Neuronal stem cell (in vitro differentiated cells): ENCODE measurements around the gene HS1BP3.

Experiments used
- DNase-seq: peaks from one replicate; pipeline ENCODE4 v3.0.0-alpha.2; 2013; ENCODE audit warnings: low spot score
- H2AFZ ChIP-seq: one replicate; pipeline ENCODE4 v1.6.1; 2013; ENCODE audit warnings: mild to moderate bottlenecking, low read length, inconsistent platforms
- H2AK5ac ChIP-seq: 2 replicates; pipeline ENCODE4 v1.6.1; 2013; ENCODE audit warnings: low read depth, mild to moderate bottlenecking, inconsistent platforms, low read length, moderate library complexity, mixed read lengths
- H2BK120ac ChIP-seq: 2 replicates; pipeline ENCODE4 v1.6.1; 2013; ENCODE audit warnings: low read depth, mild to moderate bottlenecking, inconsistent platforms, low read length, moderate library complexity, mixed read lengths
- H2BK12ac ChIP-seq: one replicate; pipeline ENCODE4 v1.6.1; 2013; ENCODE audit warnings: low read length, inconsistent platforms
- H2BK15ac ChIP-seq: 2 replicates; pipeline ENCODE4 v1.6.1; 2013; ENCODE audit warnings: mild to moderate bottlenecking, low read length, inconsistent platforms, mixed read lengths
- H2BK5ac ChIP-seq: one replicate; pipeline ENCODE4 v1.6.1; 2013; ENCODE audit warnings: inconsistent platforms, mild to moderate bottlenecking, low read length, moderate library complexity
- H3K14ac ChIP-seq: one replicate; pipeline ENCODE4 v1.6.1; 2013; ENCODE audit warnings: low read length, inconsistent platforms
- H3K18ac ChIP-seq: 2 replicates; pipeline ENCODE4 v1.6.1; 2013; ENCODE audit warnings: low read length, inconsistent platforms
- H3K23ac ChIP-seq: 2 replicates; pipeline ENCODE4 v1.6.1; 2013; ENCODE audit warnings: low read depth, mild to moderate bottlenecking, mixed read lengths, low read length, inconsistent platforms; ENCODE audit not compliant: poor library complexity
- H3K27ac ChIP-seq: replicated peaks from 3 replicates; pipeline ENCODE4 v1.5.1; 2013; ENCODE audit warnings: low read length, inconsistent platforms
- H3K27me3 ChIP-seq, 3 experiments: 2 replicates each; pipeline ENCODE4 v1.6.1; 2013; ENCODE audit warnings: low read length in 3 of 3, mild to moderate bottlenecking in 2 of 3, inconsistent platforms in 1 of 3, low read depth in 1 of 3, mixed read lengths in 1 of 3, moderate library complexity in 1 of 3; ENCODE audit not compliant: control insufficient read depth in 3 of 3, insufficient read depth in 3 of 3
- H3K36me3 ChIP-seq, 2 donors: replicated peaks in 1 of 2; 2 replicates each; pipeline ENCODE4 v1.6.1; 2013; ENCODE audit warnings: low read length in 2 of 2; ENCODE audit not compliant: control insufficient read depth in 2 of 2, insufficient read depth in 2 of 2
- H3K4ac ChIP-seq: 2 replicates; pipeline ENCODE4 v1.6.1; 2013; ENCODE audit warnings: inconsistent platforms, mild to moderate bottlenecking, low read length, moderate library complexity
- H3K4me1 ChIP-seq, 2 donors: 1 replicate in 1 of 2; 2 replicates in 1 of 2; pipeline ENCODE4 v1.6.1; 2013; ENCODE audit warnings: low read length in 2 of 2, low read depth in 1 of 2; ENCODE audit not compliant: control insufficient read depth in 2 of 2, insufficient read depth in 1 of 2
- H3K4me2 ChIP-seq: one replicate; pipeline ENCODE4 v1.6.1; 2013; ENCODE audit warnings: mild to moderate bottlenecking, low read length, inconsistent platforms; ENCODE audit not compliant: insufficient read depth, poor library complexity, severe bottlenecking
- H3K4me3 ChIP-seq, 2 donors: 2 replicates each; pipeline ENCODE4 v1.5.1; 2013; ENCODE audit warnings: low read length in 2 of 2, mild to moderate bottlenecking in 2 of 2, inconsistent platforms in 1 of 2, moderate library complexity in 1 of 2
- H3K79me1 ChIP-seq: one replicate; pipeline ENCODE4 v1.6.1; 2013; ENCODE audit warnings: low read depth, mild to moderate bottlenecking, inconsistent platforms, low read length, moderate library complexity
- H3K9ac ChIP-seq: one replicate; pipeline ENCODE4 v1.6.1; 2013; ENCODE audit warnings: mild to moderate bottlenecking, low read depth, low read length, inconsistent platforms; ENCODE audit not compliant: poor library complexity
- H3K9me3 ChIP-seq, 2 donors: replicated peaks in 1 of 2; 2 replicates each; pipeline versions ENCODE3 to v1.6.1; 2013; ENCODE audit warnings: low read length in 2 of 2, mild to moderate bottlenecking in 2 of 2, inconsistent platforms in 1 of 2, low read depth in 1 of 2, mixed read lengths in 1 of 2, moderate library complexity in 1 of 2; ENCODE audit not compliant: control insufficient read depth in 2 of 2, insufficient read depth in 1 of 2
- H4K8ac ChIP-seq: one replicate; pipeline ENCODE4 v1.6.1; 2013; ENCODE audit warnings: low read depth, mild to moderate bottlenecking, inconsistent platforms, low read length, moderate library complexity
- H4K91ac ChIP-seq: one replicate; pipeline ENCODE4 v1.6.1; 2013; ENCODE audit warnings: low read length, low read depth, mild to moderate bottlenecking, inconsistent platforms; ENCODE audit not compliant: poor library complexity
- WGBS, 2 donors: extraction: QIAGEN DNeasy Blood & Tissue Kit; methylation state at CpG; one replicate each; pipeline ENCODE4 v1.1.7; 2013; ENCODE audit warnings: missing lambda C conversion rate in 2 of 2, mixed read lengths in 1 of 2; ENCODE audit not compliant: insufficient read length in 2 of 2, insufficient replicate concordance in 1 of 2; ENCODE audit errors: extremely low coverage in 2 of 2; 5-methylcytosine and 5-hydroxymethylcytosine counted together

The HS1BP3 gene

GRCh38 chr2:20662308-20662937 is 11.5 kb upstream of the HS1BP3 start:
- Histone ChIP-seq H3K27ac (no peak overlapping the region), H2AFZ (no peak overlapping the region), H2BK12ac (no peak overlapping the region), H3K9me3 (no peaks in the 10 kb centered on the region), H4K8ac (no peak overlapping the region), H3K18ac (no peak overlapping the region), H3K4me2 (no peak overlapping the region), H3K4me1 (peaks cover 4 to 13% of the 10 kb centered on the region in 2 donors), H2AK5ac (no peak overlapping the region), H3K4me3 (no peak overlapping the region), H3K36me3 (no peaks in the 10 kb centered on the region), H3K23ac (no peak overlapping the region), H4K91ac (no peak overlapping the region), H3K79me1 (no peaks in the 10 kb centered on the region), H2BK5ac (no peak overlapping the region), H3K4ac (no peak overlapping the region), H2BK120ac (no peak overlapping the region), H2BK15ac (no peak overlapping the region), H3K9ac (no peak overlapping the region), H3K14ac (no peak overlapping the region), H3K27me3 (peaks cover 26 to 77% (median 58%) of the 10 kb centered on the region in 3 experiments)
- no CpG with 5 or more reads among the region's 5 CpGs for WGBS, 2 donors
- no peak for DNase-seq

- Histone ChIP-seq H2AFZ (peak overlapping the region; percentile 29), H2BK5ac (no peak overlapping the region), H3K9ac (no peak overlapping the region), H3K79me1 (no peaks in the 10 kb centered on the region), H4K8ac (no peak overlapping the region), H3K4me2 (no peak overlapping the region), H3K18ac (no peak overlapping the region), H2AK5ac (no peak overlapping the region), H2BK15ac (no peak overlapping the region), H3K4me1 (peaks cover 6 to 13% of the 10 kb centered on the region in 2 donors), H3K27ac (no peak overlapping the region), H2BK120ac (no peak overlapping the region), H3K36me3 (no peaks in the 10 kb centered on the region), H3K9me3 (no peaks in the 10 kb centered on the region), H4K91ac (no peak overlapping the region), H2BK12ac (no peak overlapping the region), H3K4ac (no peak overlapping the region), H3K27me3 (peaks cover 23 to 84% (median 54%) of the 10 kb centered on the region in 3 experiments), H3K4me3 (no peak overlapping the region), H3K23ac (no peak overlapping the region), H3K14ac (no peak overlapping the region)
- WGBS, 2 donors: no CpG with 5 or more reads among the region's 11 CpGs
- DNase-seq: peak; percentile 75
These were observed 10.8 kb upstream of the HS1BP3 start for GRCh38 chr2:20661421-20662307.

DNA sequence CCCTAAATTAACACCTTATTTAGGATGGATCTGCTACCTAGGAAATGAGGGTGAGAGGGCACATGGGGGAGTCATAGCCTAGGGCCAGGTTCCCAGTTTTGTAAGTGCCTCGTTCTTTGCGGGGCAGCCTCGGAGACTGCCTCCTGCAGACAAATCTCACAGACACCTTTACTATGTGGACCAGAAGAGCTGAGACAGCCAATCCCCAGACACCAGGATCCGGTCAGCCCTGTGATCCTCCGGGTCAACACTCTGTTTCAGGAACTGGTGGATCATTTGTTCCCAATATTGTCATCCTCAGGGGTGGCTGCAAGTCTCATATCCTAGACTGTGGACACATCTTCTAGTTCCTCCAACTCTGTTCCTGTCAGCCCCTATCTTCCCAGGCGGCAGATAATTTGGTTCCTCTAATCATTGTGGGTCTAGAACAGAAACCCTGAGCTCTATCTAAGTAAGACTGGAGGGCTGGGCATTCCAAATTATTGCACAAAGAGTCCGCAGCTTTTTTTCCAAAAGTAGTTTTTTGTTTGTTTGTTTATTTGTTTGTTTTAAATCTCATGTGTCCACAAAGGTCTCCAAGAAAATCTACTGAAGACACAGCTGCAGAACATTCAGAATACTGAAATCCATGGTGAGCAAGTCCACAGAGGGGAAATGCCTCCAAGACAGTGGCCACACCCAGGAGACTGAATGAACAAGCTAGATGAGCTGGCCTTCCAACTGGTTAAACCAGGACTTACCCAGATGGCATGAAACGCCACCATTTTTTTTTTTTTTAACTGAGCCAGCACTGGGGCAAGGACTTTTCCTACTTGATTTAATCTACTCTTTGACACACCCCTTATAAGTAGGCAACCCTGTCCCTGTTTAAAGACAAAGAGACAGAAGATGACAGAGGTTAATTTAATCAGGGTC is 9.9 kb upstream of the HS1BP3 start:
- Histone ChIP-seq H3K27me3 (peaks cover 14 to 85% (median 45%) of the 10 kb centered on the region in 3 experiments), H3K23ac (no peak overlapping the region), H2AK5ac (no peak overlapping the region), H3K9ac (no peak overlapping the region), H2BK5ac (no peak overlapping the region), H2AFZ (no peak overlapping the region), H4K8ac (no peak overlapping the region), H3K4me2 (no peak overlapping the region), H3K4me3 (no peak overlapping the region), H3K27ac (no peak overlapping the region), H3K14ac (no peak overlapping the region), H4K91ac (no peak overlapping the region), H2BK15ac (no peak overlapping the region), H3K18ac (no peak overlapping the region), H3K36me3 (no peaks in the 10 kb centered on the region), H3K79me1 (no peaks in the 10 kb centered on the region), H3K4ac (no peak overlapping the region), H2BK120ac (no peak overlapping the region), H3K9me3 (no peaks in the 10 kb centered on the region), H3K4me1 (peaks cover 11 to 15% of the 10 kb centered on the region in 2 donors), H2BK12ac (no peak overlapping the region)
- no peak for DNase-seq
- no CpG with 5 or more reads among the region's 8 CpGs for WGBS, 2 donors
